Mesenchymal stem cell (in vitro differentiated cells and primary cell): ENCODE measurements around the gene LKAAEAR1.

Experiments
- DNase-seq: peaks from one replicate; pipeline ENCODE4 v3.0.0-alpha.2; 2013
- H2AFZ ChIP-seq: one replicate; pipeline ENCODE4 v1.6.1; 2013; ENCODE audit warnings: low read depth, mild to moderate bottlenecking, control low read depth, inconsistent platforms, low read length, moderate library complexity
- H2AK5ac ChIP-seq: 2 replicates; pipeline ENCODE4 v1.6.1; 2013; ENCODE audit warnings: low read length, moderate library complexity, mild to moderate bottlenecking, inconsistent platforms; ENCODE audit not compliant: severe bottlenecking
- H2BK120ac ChIP-seq: one replicate; pipeline ENCODE4 v1.6.1; 2013; ENCODE audit warnings: low read depth, mild to moderate bottlenecking, inconsistent platforms, low read length, moderate library complexity
- H2BK12ac ChIP-seq, 2 experiments: one replicate each; pipeline ENCODE4 v1.6.1; 2013; ENCODE audit warnings: inconsistent platforms in 2 of 2, low read length in 2 of 2, mild to moderate bottlenecking in 2 of 2, moderate library complexity in 2 of 2, control low read depth in 1 of 2
- H2BK15ac ChIP-seq: one replicate; pipeline ENCODE4 v1.6.1; 2013; ENCODE audit warnings: mild to moderate bottlenecking, low read depth, inconsistent platforms; ENCODE audit not compliant: poor library complexity, severe bottlenecking
- H2BK5ac ChIP-seq: 2 replicates; pipeline ENCODE4 v1.6.1; 2013; ENCODE audit warnings: low read depth, mild to moderate bottlenecking, low read length, control low read depth, inconsistent platforms; ENCODE audit not compliant: poor library complexity, severe bottlenecking
- H3K14ac ChIP-seq, 2 experiments: one replicate each; pipeline ENCODE4 v1.6.1; 2013; ENCODE audit warnings: inconsistent platforms in 2 of 2, low read length in 2 of 2, control low read depth in 1 of 2, mild to moderate bottlenecking in 1 of 2, moderate library complexity in 1 of 2
- H3K18ac ChIP-seq, 2 experiments: one replicate each; pipeline ENCODE4 v1.6.1; 2013; ENCODE audit warnings: inconsistent platforms in 2 of 2, low read length in 2 of 2, control low read depth in 1 of 2, low read depth in 1 of 2, mild to moderate bottlenecking in 1 of 2
- H3K23ac ChIP-seq, 2 experiments: one replicate each; pipeline ENCODE4 v1.6.1; 2013; ENCODE audit warnings: inconsistent platforms in 2 of 2, low read length in 2 of 2, mild to moderate bottlenecking in 2 of 2, moderate library complexity in 2 of 2, control low read depth in 1 of 2
- H3K27ac ChIP-seq: 2 replicates; pipeline ENCODE4 v1.5.1; 2013; ENCODE audit warnings: mild to moderate bottlenecking, moderate library complexity, low read length, control low read depth, inconsistent platforms; ENCODE audit not compliant: poor library complexity, severe bottlenecking
- H3K27me3 ChIP-seq, 2 experiments: 2 replicates each; pipeline versions ENCODE4 v1.6.1 to v1.7.0; 2013; ENCODE audit warnings: low read length in 2 of 2, mild to moderate bottlenecking in 2 of 2, moderate library complexity in 2 of 2, control low read depth in 1 of 2, inconsistent platforms in 1 of 2; ENCODE audit not compliant: control insufficient read depth in 1 of 2, insufficient read depth in 1 of 2
- H3K36me3 ChIP-seq, 2 experiments: 2 replicates each; pipeline versions ENCODE4 v1.6.1 to v1.7.0; 2013; ENCODE audit warnings: low read length in 2 of 2, control low read depth in 1 of 2, inconsistent platforms in 1 of 2, low read depth in 1 of 2, mild to moderate bottlenecking in 1 of 2; ENCODE audit not compliant: insufficient read depth in 2 of 2, control insufficient read depth in 1 of 2
- H3K4ac ChIP-seq, 2 experiments: one replicate each; pipeline ENCODE4 v1.6.1; 2013; ENCODE audit warnings: inconsistent platforms in 2 of 2, low read length in 2 of 2, mild to moderate bottlenecking in 2 of 2, moderate library complexity in 2 of 2, control low read depth in 1 of 2, low read depth in 1 of 2
- H3K4me1 ChIP-seq: 2 replicates; pipeline ENCODE4 v1.6.1; 2013; ENCODE audit warnings: low read depth, low read length, control low read depth; ENCODE audit not compliant: control insufficient read depth, insufficient read depth
- H3K4me2 ChIP-seq: 2 replicates; pipeline ENCODE4 v1.6.1; 2013; ENCODE audit warnings: low read length, mild to moderate bottlenecking, inconsistent platforms; ENCODE audit not compliant: poor library complexity, severe bottlenecking
- H3K4me3 ChIP-seq, 2 experiments: 2 replicates each; pipeline versions ENCODE4 v1.5.1 to v1.7.0; 2013; ENCODE audit warnings: low read length in 2 of 2, mild to moderate bottlenecking in 2 of 2, control low read depth in 1 of 2, low read depth in 1 of 2; ENCODE audit not compliant: insufficient read depth in 1 of 2
- H3K79me1 ChIP-seq: replicated peaks from 2 replicates; pipeline ENCODE4 v1.6.1; 2013; ENCODE audit warnings: mild to moderate bottlenecking, control low read depth, low read length, inconsistent platforms; ENCODE audit not compliant: poor library complexity, severe bottlenecking
- H3K9ac ChIP-seq: 2 replicates; pipeline ENCODE4 v1.7.0; 2013; ENCODE audit warnings: mild to moderate bottlenecking, low read length, moderate library complexity
- H3K9me3 ChIP-seq: 2 replicates; pipeline ENCODE4 v1.7.0; 2013; ENCODE audit warnings: mild to moderate bottlenecking, low read length; ENCODE audit not compliant: control insufficient read depth
- H4K8ac ChIP-seq: one replicate; pipeline ENCODE4 v1.6.1; 2013; ENCODE audit warnings: inconsistent platforms, mild to moderate bottlenecking, low read length, moderate library complexity
- H4K91ac ChIP-seq: one replicate; pipeline ENCODE4 v1.6.1; 2013; ENCODE audit warnings: mild to moderate bottlenecking, low read length, inconsistent platforms
- whole genome bisulfite sequencing: methylation state at CpG from one replicate; pipeline ENCODE4 v1.1.7; 2013; ENCODE audit warnings: mixed read lengths; 5-methylcytosine and 5-hydroxymethylcytosine counted together

The LKAAEAR1 gene

GRCh38 chr20:64104667-64105451 is 20.7 kb upstream of the LKAAEAR1 start:
- Histone ChIP-seq H4K8ac (no peak overlapping the region), H2BK5ac (no peak overlapping the region), H2AK5ac (no peak overlapping the region), H3K27ac (no peak overlapping the region), H3K9ac (no peak overlapping the region), H3K4ac (no peak overlapping the region), H3K4me3 (peak overlapping the region in 1 of 2 experiments; percentile 30), H3K9me3 (no peaks in the 10 kb centered on the region), H4K91ac (no peak overlapping the region), H3K27me3 (peaks cover 64 to 79% of the 10 kb centered on the region in 2 experiments), H2BK120ac (no peak overlapping the region), H2BK12ac (no peak overlapping the region), H2BK15ac (no peak overlapping the region), H3K4me1 (peaks cover 21% of the 10 kb centered on the region), H3K79me1 (no peaks in the 10 kb centered on the region), H3K23ac (no peak overlapping the region), H3K4me2 (no peak overlapping the region), H3K14ac (no peak overlapping the region), H2AFZ (no peak overlapping the region), H3K18ac (no peak overlapping the region), H3K36me3 (no peaks in the 10 kb centered on the region)
- 91% methylated on average over 22 of the region's 25 CpGs for WGBS
- no peak for DNase-seq

DNA sequence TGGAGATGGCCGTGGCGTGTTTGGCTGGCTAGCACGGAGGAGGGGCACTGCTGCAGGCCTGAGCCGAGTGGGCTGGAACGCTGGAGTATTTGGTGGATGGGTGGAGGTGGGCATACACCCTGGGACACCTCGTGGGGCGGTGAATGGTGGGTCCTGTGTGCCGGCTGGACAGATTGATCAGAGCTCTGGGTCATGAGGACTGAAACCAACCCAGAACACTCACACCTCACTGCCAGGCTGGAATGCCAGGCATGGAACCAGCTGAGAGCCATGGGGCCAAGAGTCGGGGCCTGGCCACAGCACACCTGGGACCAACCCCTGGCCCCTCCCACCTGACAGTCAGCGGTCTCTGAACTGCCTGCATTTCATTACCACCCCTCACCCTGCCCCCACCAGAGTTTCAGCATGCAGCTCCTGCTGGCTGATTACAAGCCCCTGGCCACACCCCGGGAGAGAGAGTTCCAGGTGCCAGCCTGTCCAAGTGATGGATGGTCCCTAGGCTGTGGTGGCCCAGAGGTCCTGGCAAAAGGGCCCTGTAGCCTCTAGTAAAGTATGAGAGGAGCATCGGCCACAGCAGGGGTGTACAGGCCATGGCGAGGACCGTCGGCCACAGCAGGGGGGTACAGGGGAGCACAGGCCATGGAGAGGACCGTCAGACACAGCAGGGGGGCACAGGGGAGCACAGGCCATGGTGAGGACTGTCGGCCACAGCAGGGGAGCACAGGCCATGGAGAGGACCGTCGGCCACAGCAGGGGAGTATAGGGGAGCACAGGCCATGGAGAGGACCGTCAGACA is 19.9 kb upstream of the LKAAEAR1 start:
- Histone ChIP-seq H3K18ac (no peak overlapping the region), H3K4ac (no peak overlapping the region), H2BK15ac (no peak overlapping the region), H2AK5ac (no peak overlapping the region), H3K14ac (no peak overlapping the region), H2BK5ac (no peak overlapping the region), H3K79me1 (no peaks in the 10 kb centered on the region), H3K27ac (no peak overlapping the region), H4K91ac (no peak overlapping the region), H3K36me3 (peaks cover 0 to under 1% of the 10 kb centered on the region in 2 experiments), H2BK120ac (no peak overlapping the region), H4K8ac (no peak overlapping the region), H2BK12ac (no peak overlapping the region), H3K4me3 (no peak overlapping the region), H3K4me1 (peaks cover 21% of the 10 kb centered on the region), H3K27me3 (peaks cover 70 to 75% of the 10 kb centered on the region in 2 experiments), H3K9me3 (no peaks in the 10 kb centered on the region), H3K23ac (no peak overlapping the region), H2AFZ (no peak overlapping the region), H3K9ac (no peak overlapping the region), H3K4me2 (no peak overlapping the region)
- 81% methylated on average over 20 of the region's 20 CpGs for WGBS
- no peak for DNase-seq

GRCh38 chr20:64102647-64103354 is 18.6 kb upstream of the LKAAEAR1 start:
- Histone ChIP-seq H3K4me2 (no peak overlapping the region), H2BK120ac (no peak overlapping the region), H2BK12ac (no peak overlapping the region), H3K9ac (no peak overlapping the region), H4K91ac (no peak overlapping the region), H3K4me3 (no peak overlapping the region), H2AK5ac (no peak overlapping the region), H3K4me1 (peaks cover 21% of the 10 kb centered on the region), H2BK5ac (no peak overlapping the region), H3K14ac (no peak overlapping the region), H3K23ac (no peak overlapping the region), H3K27ac (no peak overlapping the region), H3K18ac (no peak overlapping the region), H4K8ac (no peak overlapping the region), H3K27me3 (peaks cover 65% of the 10 kb centered on the region in 2 experiments), H3K4ac (no peak overlapping the region), H2AFZ (no peak overlapping the region), H3K36me3 (peaks cover 0 to 10% of the 10 kb centered on the region in 2 experiments), H3K9me3 (no peaks in the 10 kb centered on the region), H2BK15ac (no peak overlapping the region), H3K79me1 (no peaks in the 10 kb centered on the region)
- no peak for DNase-seq
- WGBS: 21% methylated on average over 21 of the region's 30 CpGs
